MM.1S (cell line): Measurements from ENCODE around the gene NBAS.

ENCODE experiments used
- EZH2 ChIP-seq: fragments of 300-600 bp; sonication (generic); optimal IDR thresholded peaks from 2 replicates; pipeline ENCODE3; 2017; ENCODE audit warnings: low read depth, mild to moderate bottlenecking, antibody characterized with exemption, low read length, mixed read lengths
- EZH2phosphoT487 ChIP-seq: fragments of 300-600 bp; sonication (generic); IDR thresholded peaks from 2 replicates; pipeline ENCODE4 v1.6.1; 2018; ENCODE audit warnings: antibody characterized with exemption, low read length
- TF ChIP-seq, protein P1 (sequence below): fragments of 300-600 bp; sonication (generic); IDR thresholded peaks from 2 replicates; pipeline ENCODE4 v1.5.1; 2016; ENCODE audit warnings: antibody characterized with exemption, low read length, mixed read lengths

DNA sequence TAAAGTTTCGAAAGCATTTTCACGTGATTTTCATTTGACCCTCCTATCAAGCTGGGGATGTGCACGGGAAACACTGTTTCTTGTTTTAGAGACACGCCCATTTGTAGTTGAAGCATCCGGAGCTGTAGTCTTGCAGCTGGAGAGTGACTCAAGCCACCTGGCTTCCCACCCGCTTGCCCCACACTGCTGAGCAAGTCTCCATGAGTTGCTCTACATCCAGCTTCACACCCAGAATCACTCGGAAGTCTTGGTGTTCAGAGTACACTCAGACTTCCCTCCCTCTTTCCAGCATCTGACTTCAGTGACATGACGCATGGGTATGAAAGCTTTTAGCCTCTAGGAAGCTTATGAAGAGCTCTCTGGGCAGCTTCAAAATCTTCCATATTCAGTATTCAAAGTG is 262.4 kb downstream of the NBAS start:
- TF ChIP-seq, protein P1, sequence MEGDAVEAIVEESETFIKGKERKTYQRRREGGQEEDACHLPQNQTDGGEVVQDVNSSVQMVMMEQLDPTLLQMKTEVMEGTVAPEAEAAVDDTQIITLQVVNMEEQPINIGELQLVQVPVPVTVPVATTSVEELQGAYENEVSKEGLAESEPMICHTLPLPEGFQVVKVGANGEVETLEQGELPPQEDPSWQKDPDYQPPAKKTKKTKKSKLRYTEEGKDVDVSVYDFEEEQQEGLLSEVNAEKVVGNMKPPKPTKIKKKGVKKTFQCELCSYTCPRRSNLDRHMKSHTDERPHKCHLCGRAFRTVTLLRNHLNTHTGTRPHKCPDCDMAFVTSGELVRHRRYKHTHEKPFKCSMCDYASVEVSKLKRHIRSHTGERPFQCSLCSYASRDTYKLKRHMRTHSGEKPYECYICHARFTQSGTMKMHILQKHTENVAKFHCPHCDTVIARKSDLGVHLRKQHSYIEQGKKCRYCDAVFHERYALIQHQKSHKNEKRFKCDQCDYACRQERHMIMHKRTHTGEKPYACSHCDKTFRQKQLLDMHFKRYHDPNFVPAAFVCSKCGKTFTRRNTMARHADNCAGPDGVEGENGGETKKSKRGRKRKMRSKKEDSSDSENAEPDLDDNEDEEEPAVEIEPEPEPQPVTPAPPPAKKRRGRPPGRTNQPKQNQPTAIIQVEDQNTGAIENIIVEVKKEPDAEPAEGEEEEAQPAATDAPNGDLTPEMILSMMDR, result no peak
- TF ChIP-seq EZH2 (no peak), EZH2phosphoT487 (no peak)
